Endothelial cell of umbilical vein (primary cell): Measurements from ENCODE around the gene MEI1. TPM values are rescaled to one million over a fixed set of nuclear protein-coding genes. Genes with fewer than 3 reads are reported as not detected.

Experiments used
- BruUV-seq: library from RNA; stranded (reverse); fragments of 400-500 nt; replicated peaks from 2 replicates; lab custom pipeline; 2021; lab: Mats Ljungman, UMichigan
- CTCF ChIA-PET: fragments of 300-600, 350-600 bp; sonication (Branson Sonifier 250); formaldehyde crosslinking; loops from one replicate; lab custom pipeline; 2021; ENCODE audit warnings: antibody characterized with exemption, inconsistent platforms; lab: Charles Lee
- POLR2A ChIA-PET: fragments of 300-600, 350-600 bp; sonication (Branson Sonifier 250); formaldehyde crosslinking; loops from one replicate; lab custom pipeline; 2021; ENCODE audit warnings: antibody characterized with exemption, inconsistent platforms; lab: Charles Lee
- DNase-seq: peaks from one replicate; pipeline ENCODE4 v3.0.0-alpha.2; 2011; ENCODE audit warnings: low read depth, low spot score
- FAIRE-seq: peaks from 2 replicates; lab custom pipeline; 2011; peaks lifted over from hg19 to GRCh38; lab: Jason Lieb, UNC
- H2AFZ ChIP-seq: 2 replicates; pipeline ENCODE4 v1.6.0; 2012; ENCODE audit warnings: low read depth, low read length, control low read depth, inconsistent platforms
- H3K27ac ChIP-seq: 2 replicates; pipeline ENCODE4 v1.5.1; 2011; ENCODE audit warnings: low read depth, mild to moderate bottlenecking, control low read depth, low read length, moderate library complexity; ENCODE audit not compliant: insufficient read depth
- H3K27me3 ChIP-seq, 2 experiments: 2 replicates each; pipeline versions ENCODE4 v1.6.0 to v1.6.1; 2011; ENCODE audit warnings: low read length in 2 of 2, mixed read lengths in 1 of 2; ENCODE audit not compliant: control insufficient read depth in 2 of 2, insufficient read depth in 2 of 2
- H3K36me3 ChIP-seq, 2 experiments: 2 replicates in 1 of 2; 3 replicates in 1 of 2; pipeline ENCODE4 v1.5.1; 2011; ENCODE audit warnings: low read length in 2 of 2, mild to moderate bottlenecking in 1 of 2, moderate library complexity in 1 of 2; ENCODE audit not compliant: control insufficient read depth in 2 of 2, insufficient read depth in 2 of 2; ENCODE audit errors: extremely low read depth in 1 of 2
- H3K4me1 ChIP-seq: 3 replicates; pipeline ENCODE4 v1.5.1; 2011; ENCODE audit warnings: mild to moderate bottlenecking, low read length; ENCODE audit not compliant: control insufficient read depth, insufficient read depth; ENCODE audit errors: extremely low read depth
- H3K4me2 ChIP-seq: 2 replicates; pipeline ENCODE4 v1.6.1; 2011; ENCODE audit warnings: low read length, control low read depth, mixed read lengths; ENCODE audit not compliant: insufficient read depth
- H3K4me3 ChIP-seq, 3 experiments: fragments of 200-600 bp in 1 of 3; sonication (generic), shearing (Covaris generic) in 1 of 3; replicated peaks in 1 of 3; 2 replicates each; pipeline ENCODE4 v1.5.1; 2011 to 2016; ENCODE audit warnings: control low read depth in 3 of 3, low read length in 3 of 3, mild to moderate bottlenecking in 2 of 3, inconsistent platforms in 1 of 3, low read depth in 1 of 3, moderate library complexity in 1 of 3; ENCODE audit not compliant: insufficient read depth in 1 of 3
- H3K79me2 ChIP-seq: 2 replicates; pipeline ENCODE4 v1.6.0; 2012; ENCODE audit warnings: low read length, inconsistent platforms; ENCODE audit not compliant: control insufficient read depth, insufficient read depth
- H3K9ac ChIP-seq: replicated peaks from 2 replicates; pipeline ENCODE3; 2011; ENCODE audit warnings: low read length, control low read depth; ENCODE audit not compliant: insufficient read depth; ENCODE audit errors: extremely low read depth
- H3K9me1 ChIP-seq: replicated peaks from 3 replicates; pipeline ENCODE4 v1.6.0; 2011; ENCODE audit warnings: mild to moderate bottlenecking, low read length; ENCODE audit not compliant: control insufficient read depth, insufficient read depth; ENCODE audit errors: extremely low read depth
- H3K9me3 ChIP-seq: replicated peaks from 2 replicates; pipeline ENCODE4 v1.5.1; 2012; ENCODE audit warnings: low read length, inconsistent platforms; ENCODE audit not compliant: control insufficient read depth, insufficient read depth
- H4K20me1 ChIP-seq: replicated peaks from 2 replicates; pipeline ENCODE3; 2011; ENCODE audit warnings: mild to moderate bottlenecking, low read length; ENCODE audit not compliant: control insufficient read depth, insufficient read depth; ENCODE audit errors: extremely low read depth
- CTCF ChIP-seq, 2 donors: IDR thresholded peaks; 1 replicate in 1 of 2; 2 replicates in 1 of 2; pipeline ENCODE4 v1.5.1; 2011; ENCODE audit warnings: low read length in 2 of 2, mild to moderate bottlenecking in 2 of 2, moderate library complexity in 2 of 2, control low read depth in 1 of 2, inconsistent platforms in 1 of 2, low read depth in 1 of 2; ENCODE audit not compliant: insufficient read depth in 1 of 2; ENCODE audit errors: extremely low read depth in 1 of 2
- EZH2 ChIP-seq: IDR thresholded peaks from 2 replicates; pipeline ENCODE4 v1.6.1; 2012; ENCODE audit warnings: borderline replicate concordance, low read depth, mild to moderate bottlenecking, moderate library complexity, low read length, inconsistent platforms; ENCODE audit not compliant: severe bottlenecking
- FOS ChIP-seq: IDR thresholded peaks from 2 replicates; pipeline ENCODE4 v1.6.1; 2011; ENCODE audit warnings: mild to moderate bottlenecking, low read length, moderate library complexity, borderline replicate concordance; ENCODE audit not compliant: insufficient read depth
- GATA2 ChIP-seq: IDR thresholded peaks from 2 replicates; pipeline ENCODE4 v1.7.0; 2011; ENCODE audit warnings: low read depth, mild to moderate bottlenecking, moderate library complexity, mixed read lengths, low read length; ENCODE audit not compliant: insufficient read length, insufficient read depth
- JUN ChIP-seq: IDR thresholded peaks from 2 replicates; pipeline ENCODE4 v1.6.1; 2011; ENCODE audit warnings: borderline replicate concordance, low read depth; ENCODE audit not compliant: insufficient read length, insufficient read depth
- MAX ChIP-seq: IDR thresholded peaks from 2 replicates; pipeline ENCODE4 v1.6.1; 2011; ENCODE audit not compliant: insufficient read depth, insufficient read length
- MYC ChIP-seq: IDR thresholded peaks from one replicate; pipeline ENCODE4 v1.6.1; 2011; ENCODE audit warnings: mild to moderate bottlenecking, low read depth, low read length
- POLR2A ChIP-seq: IDR thresholded peaks from 2 replicates; pipeline ENCODE4 v1.6.1; 2012; ENCODE audit warnings: low read depth, mild to moderate bottlenecking, control low read depth, low read length
- POLR2AphosphoS5 ChIP-seq: IDR thresholded peaks from 2 replicates; pipeline ENCODE4 v1.6.1; 2012; ENCODE audit warnings: low read depth, mild to moderate bottlenecking, control low read depth, low read length, moderate library complexity; ENCODE audit not compliant: insufficient read depth
- dilution Hi-C: fragments of 300-500 bp; cut with MboI; formaldehyde crosslinking; loops from one replicate; pipeline ENCODE4 v1.15.0; 2019; ENCODE audit warnings: low sequenced_read_pairs; ENCODE audit not compliant: extremely low pct_ligation_motif_present
- intact Hi-C: fragments of 100-400 bp; cut with micrococcal nuclease; formaldehyde crosslinking; loops from one replicate; pipeline ENCODE4 v1.10.0; 2022
- polyA plus RNA-seq, 4 experiments: library from polyadenylated mRNA; depleted of rRNA in 3 of 4; stranded (reverse) in 3 of 4; unstranded in 1 of 4; fragments of >200 nt; gene quantifications; 2 replicates each; pipeline versions ENCODE4 v1.2.1 to v1.2.3, GENCODE V29; 2011 to 2012; ENCODE audit warnings: missing spikeins in 1 of 4
- total RNA-seq: library from RNA; stranded (reverse); gene quantifications from 2 replicates; pipeline ENCODE4 v1.2.3, GENCODE V29; 2021

Gene MEI1
- total and polyA plus RNA-seq, 2 donors (not counting 3 experiments of a cell fraction or from before 2014, with no cell fraction given) = 1.5 to 1.9 TPM

- FAIRE-seq (no peak), DNase-seq (no peak)
- no peak overlapping the region for H3K27ac ChIP-seq
- ChIA-PET POLR2A (no interaction called here), CTCF (interaction anchor here (0.9 to 3.1 kb wide), 3 partner anchors 16 to 100 kb away, joined by 3 to 12 read pairs (median 8); no protein-coding TSS in a partner anchor)
- peaks cover 3% of the 10 kb centered on the region for H4K20me1 ChIP-seq
- no peaks in the 10 kb centered on the region for H3K27me3 ChIP-seq
- TF ChIP-seq POLR2AphosphoS5 = no peak
- TF ChIP-seq MYC = no peak
- no peak for TF ChIP-seq JUN
- no peak for TF ChIP-seq CTCF (IDR thresholded peaks at IDR 0.05; ENCODE audit: extremely low read depth in 1 of 2, insufficient read depth in 1 of 2, low read depth in 1 of 2, low read length in 2 of 2)
- TF ChIP-seq EZH2 = no peak
- no peak for TF ChIP-seq MAX
- no peak for TF ChIP-seq GATA2
- TF ChIP-seq FOS = no peak
- TF ChIP-seq POLR2A = no peak
- no peak overlapping the region for H3K4me2 ChIP-seq
- H3K36me3 ChIP-seq = peaks cover 3 to 11% of the 10 kb centered on the region in 2 experiments
- BruUV-seq = no TSS peak
- H3K4me3 ChIP-seq = no peak overlapping the region
- H3K9ac ChIP-seq = no peak overlapping the region
- H3K9me3 ChIP-seq = no peaks in the 10 kb centered on the region
- H3K4me1 ChIP-seq = peaks cover 7% of the 10 kb centered on the region
- intact Hi-C loops = no loop called here
- no peak overlapping the region for H2AFZ ChIP-seq
- H3K9me1 ChIP-seq = no peaks in the 10 kb centered on the region
- dilution Hi-C loops = no loop called here
- H3K79me2 ChIP-seq = peaks cover 92% of the 10 kb centered on the region
These were observed 141.9 kb downstream of the MEI1 start for GRCh38 chr22:41841085-41841712.
